HEK293 (cell line): ENCODE data around the gene MMP28.

ENCODE experiments used
- CTCF ChIA-PET: fragments of 350-600 bp; formaldehyde crosslinking; extraction: SDS; loops from one replicate; lab custom pipeline; 2021; ENCODE audit warnings: antibody characterized with exemption; lab: Yijun Ruan, JAX
- POLR2A ChIA-PET: fragments of 300-600 bp; formaldehyde crosslinking; extraction: SDS; loops from one replicate; lab custom pipeline; 2020; ENCODE audit warnings: antibody characterized with exemption, inconsistent platforms; lab: Yijun Ruan, JAX
- H3K27ac ChIP-seq: fragments of 200-500 bp; sonication (Bioruptor generic); 2 replicates; pipeline ENCODE4 v1.5.1; 2014; ENCODE audit warnings: low read depth, low read length, control low read depth, inconsistent platforms; ENCODE audit errors: extremely low read depth
- H3K36me3 ChIP-seq, 2 experiments: fragments of 200-500 bp in 1 of 2; sonication (Bioruptor generic) in 1 of 2; 1 replicate in 1 of 2; 2 replicates in 1 of 2; pipeline ENCODE4 v1.5.1; 2014 to 2017; ENCODE audit warnings: inconsistent platforms in 2 of 2, low read length in 2 of 2; ENCODE audit not compliant: control insufficient read depth in 2 of 2, insufficient read depth in 1 of 2
- H3K4me1 ChIP-seq: fragments of 200-500 bp; sonication (Bioruptor generic); 2 replicates; pipeline ENCODE4 v1.5.1; 2014; ENCODE audit warnings: mild to moderate bottlenecking, low read length, inconsistent platforms; ENCODE audit not compliant: control insufficient read depth, insufficient read depth
- H3K4me3 ChIP-seq: 2 replicates; pipeline ENCODE4 v1.5.1; 2011; ENCODE audit warnings: low read depth, mild to moderate bottlenecking, control low read depth, low read length, moderate library complexity
- H3K9me3 ChIP-seq: fragments of 200-500 bp; sonication (Bioruptor generic); 2 replicates; pipeline ENCODE4 v1.5.1; 2014; ENCODE audit warnings: low read depth, low read length, inconsistent platforms; ENCODE audit not compliant: control insufficient read depth, insufficient read depth
- ATF2 ChIP-seq: fragments of 450-650 bp; formaldehyde crosslinking; IDR thresholded peaks from 2 replicates; pipeline ENCODE4 v1.5.1; 2016; ENCODE audit warnings: missing biosample characterization, missing genetic modification characterization, low read depth
- BCL11B ChIP-seq: fragments of 450-650 bp; formaldehyde crosslinking; IDR thresholded peaks from 2 replicates; pipeline ENCODE4 v1.5.1; 2016; ENCODE audit warnings: low read depth, missing biosample characterization, missing genetic modification characterization
- HOXA7 ChIP-seq: sonication (generic); formaldehyde crosslinking; IDR thresholded peaks from 2 replicates; pipeline ENCODE4 v1.8.1; 2022; ENCODE audit warnings: missing genetic modification reagents, borderline replicate concordance
- HOXD13 ChIP-seq: sonication (generic); formaldehyde crosslinking; IDR thresholded peaks from 2 replicates; pipeline ENCODE4 v1.8.0; 2022; ENCODE audit warnings: missing genetic modification reagents, borderline replicate concordance
- KLF1 ChIP-seq: fragments of 450-650 bp; formaldehyde crosslinking; IDR thresholded peaks from 2 replicates; pipeline ENCODE4 v1.5.1; 2016; ENCODE audit warnings: missing biosample characterization, missing genetic modification characterization
- KLF16 ChIP-seq: fragments of 450-650 bp; formaldehyde crosslinking; IDR thresholded peaks from 2 replicates; pipeline ENCODE4 v1.5.1; 2017; ENCODE audit warnings: missing biosample characterization, missing genetic modification characterization
- OVOL3 ChIP-seq: fragments of 450-650 bp; formaldehyde crosslinking; IDR thresholded peaks from 2 replicates; pipeline ENCODE4 v1.5.1; 2016; ENCODE audit warnings: missing biosample characterization, missing genetic modification characterization
- SCRT2 ChIP-seq: fragments of 450-650 bp; formaldehyde crosslinking; IDR thresholded peaks from 2 replicates; pipeline ENCODE4 v1.5.1; 2016; ENCODE audit warnings: missing biosample characterization, missing genetic modification characterization
- SETDB1 ChIP-seq: IDR thresholded peaks from one replicate; pipeline ENCODE4 v1.6.1; 2017; ENCODE audit warnings: mild to moderate bottlenecking, low read length, moderate library complexity, mixed read lengths; ENCODE audit not compliant: insufficient read length
- ZBTB26 ChIP-seq: fragments of 450-650 bp; formaldehyde crosslinking; optimal IDR thresholded peaks from 2 replicates; pipeline ENCODE3; 2016; ENCODE audit warnings: missing biosample characterization, mild to moderate bottlenecking, missing genetic modification characterization
- ZFHX2 ChIP-seq: fragments of 450-650 bp; formaldehyde crosslinking; conservative IDR thresholded peaks from 2 replicates; pipeline ENCODE4 v1.5.1; 2016; ENCODE audit warnings: missing biosample characterization, missing genetic modification characterization
- ZFP3 ChIP-seq: fragments of 450-650 bp; formaldehyde crosslinking; IDR thresholded peaks from 2 replicates; pipeline ENCODE4 v1.5.1; 2016; ENCODE audit warnings: low read depth, missing biosample characterization, missing genetic modification characterization
- ZFP69B ChIP-seq: fragments of 450-650 bp; formaldehyde crosslinking; IDR thresholded peaks from 2 replicates; pipeline ENCODE4 v1.5.1; 2016; ENCODE audit warnings: missing biosample characterization, missing genetic modification characterization
- ZNF335 ChIP-seq: fragments of 450-650 bp; formaldehyde crosslinking; conservative IDR thresholded peaks from 2 replicates; pipeline ENCODE4 v1.5.1; 2016; ENCODE audit warnings: missing biosample characterization, missing genetic modification characterization
- ZNF514 ChIP-seq: fragments of 450-650 bp; formaldehyde crosslinking; IDR thresholded peaks from 2 replicates; pipeline ENCODE4 v1.5.1; 2016; ENCODE audit warnings: missing biosample characterization, missing genetic modification characterization
- ZNF558 ChIP-seq: fragments of 450-650 bp; formaldehyde crosslinking; IDR thresholded peaks from 2 replicates; pipeline ENCODE4 v1.5.1; 2016; ENCODE audit warnings: missing biosample characterization, missing genetic modification characterization
- ZNF561 ChIP-seq: fragments of 450-650 bp; IDR thresholded peaks from 2 replicates; pipeline ENCODE4 v1.5.1; 2018; ENCODE audit warnings: missing biosample characterization, missing genetic modification characterization, borderline replicate concordance
- ZNF596 ChIP-seq: fragments of 450-650 bp; IDR thresholded peaks from 2 replicates; pipeline ENCODE4 v1.5.0; 2018; ENCODE audit warnings: missing biosample characterization, mild to moderate bottlenecking, missing genetic modification characterization, moderate library complexity
- ZNF654 ChIP-seq: fragments of 450-650 bp; formaldehyde crosslinking; IDR thresholded peaks from 2 replicates; pipeline ENCODE4 v1.5.1; 2016; ENCODE audit warnings: low read depth, missing biosample characterization, missing genetic modification characterization
- ZNF664 ChIP-seq: fragments of 450-650 bp; formaldehyde crosslinking; IDR thresholded peaks from 2 replicates; pipeline ENCODE4 v1.5.1; 2016; ENCODE audit warnings: missing biosample characterization, missing genetic modification characterization
- ZNF768 ChIP-seq: fragments of 450-650 bp; formaldehyde crosslinking; IDR thresholded peaks from 2 replicates; pipeline ENCODE4 v1.5.1; 2018; ENCODE audit warnings: missing biosample characterization, mild to moderate bottlenecking, missing genetic modification characterization
- ZNF776 ChIP-seq: fragments of 450-650 bp; formaldehyde crosslinking; IDR thresholded peaks from 2 replicates; pipeline ENCODE4 v1.5.0; 2017; ENCODE audit warnings: missing biosample characterization, missing genetic modification characterization, borderline replicate concordance
- ZSCAN16 ChIP-seq: fragments of 450-650 bp; formaldehyde crosslinking; IDR thresholded peaks from 2 replicates; pipeline ENCODE4 v1.5.1; 2016; ENCODE audit warnings: missing biosample characterization, missing genetic modification characterization
- ZSCAN23 ChIP-seq: fragments of 450-650 bp; formaldehyde crosslinking; IDR thresholded peaks from 2 replicates; pipeline ENCODE4 v1.5.1; 2016; ENCODE audit warnings: missing biosample characterization, missing genetic modification characterization
- TF ChIP-seq, protein P1 (sequence below): fragments of 450-650 bp; formaldehyde crosslinking; IDR thresholded peaks from 2 replicates; pipeline ENCODE4 v1.5.1; 2016; ENCODE audit warnings: missing biosample characterization, missing genetic modification characterization
- TF ChIP-seq, protein P2 (sequence below): fragments of 450-650 bp; formaldehyde crosslinking; IDR thresholded peaks from 2 replicates; pipeline ENCODE4 v1.5.1; 2016; ENCODE audit warnings: missing biosample characterization, missing genetic modification characterization
- TF ChIP-seq, protein P3 (sequence below): fragments of 450-650 bp; formaldehyde crosslinking; IDR thresholded peaks from 2 replicates; pipeline ENCODE4 v1.5.1; 2017; ENCODE audit warnings: missing biosample characterization, mild to moderate bottlenecking, missing genetic modification characterization, moderate library complexity

MMP28 gene

GRCh38 chr17:35808962-35809854, 13.8 kb upstream of the MMP28 start, which contains the start of gene TAF15 (continued):
- TF ChIP-seq BCL11B (tag by site-specific recombination) (no peak), ZBTB26 (tag by site-specific recombination) (peak; percentile 71), ZSCAN16 (tag by site-specific recombination) (no peak), ZNF514 (tag by site-specific recombination) (no peak)
- TF ChIP-seq, all 188 proteins: peak for 72

- H3K27ac ChIP-seq: peak overlapping the region; percentile 96
- POLR2A ChIA-PET: interaction anchor here (0.6 to 3.2 kb wide), 39 partner anchors 8 to 745 kb away, joined by 3 to 85 read pairs (median 5); partner anchors contain the start of genes MMP28, PEX12, RASL10B and RDM1
- CTCF ChIA-PET: interaction anchor here (0.5 to 5.8 kb wide), 30 partner anchors 9 to 322 kb away, joined by 3 to 118 read pairs (median 4); partner anchors contain the start of genes C17orf50 and PEX12
- H3K36me3 ChIP-seq: peaks cover 14 to 25% of the 10 kb centered on the region in 2 experiments
- H3K4me1 ChIP-seq: peaks cover 15% of the 10 kb centered on the region
- H3K9me3 ChIP-seq: no peaks in the 10 kb centered on the region
- H3K4me3 ChIP-seq: peak overlapping the region; percentile 66
- no peak for TF ChIP-seq ZNF654 (tag by site-specific recombination)
- no peak for TF ChIP-seq ZSCAN23 (tag by site-specific recombination)
- TF ChIP-seq KLF1 (tag by site-specific recombination): no peak
- peak; percentile 25; the same call in 1 of the 2 replicates for TF ChIP-seq OVOL3 (tag by site-specific recombination)
- peak; percentile 100 for TF ChIP-seq ZNF664 (tag by site-specific recombination)
- TF ChIP-seq, protein P1, sequence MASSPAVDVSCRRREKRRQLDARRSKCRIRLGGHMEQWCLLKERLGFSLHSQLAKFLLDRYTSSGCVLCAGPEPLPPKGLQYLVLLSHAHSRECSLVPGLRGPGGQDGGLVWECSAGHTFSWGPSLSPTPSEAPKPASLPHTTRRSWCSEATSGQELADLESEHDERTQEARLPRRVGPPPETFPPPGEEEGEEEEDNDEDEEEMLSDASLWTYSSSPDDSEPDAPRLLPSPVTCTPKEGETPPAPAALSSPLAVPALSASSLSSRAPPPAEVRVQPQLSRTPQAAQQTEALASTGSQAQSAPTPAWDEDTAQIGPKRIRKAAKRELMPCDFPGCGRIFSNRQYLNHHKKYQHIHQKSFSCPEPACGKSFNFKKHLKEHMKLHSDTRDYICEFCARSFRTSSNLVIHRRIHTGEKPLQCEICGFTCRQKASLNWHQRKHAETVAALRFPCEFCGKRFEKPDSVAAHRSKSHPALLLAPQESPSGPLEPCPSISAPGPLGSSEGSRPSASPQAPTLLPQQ (tag by site-specific recombination): peak; percentile 29
- peak; percentile 48; the same call in 1 of the 2 replicates for TF ChIP-seq ZNF768 (tag by site-specific recombination)
- no peak for TF ChIP-seq ZNF335 (tag by site-specific recombination)
- no peak for TF ChIP-seq KLF16 (tag by site-specific recombination)
- TF ChIP-seq ZFP3 (tag by site-specific recombination): peak; percentile 76
- TF ChIP-seq ATF2: peak; percentile 63
- 0 out of 2 replicates have a peak, but pooled peaks have one; percentile 63 for TF ChIP-seq ZFP69B (tag by site-specific recombination)
- no peak for TF ChIP-seq ZNF776 (tag by site-specific recombination)
- no peak for TF ChIP-seq ZNF558 (tag by site-specific recombination)
- TF ChIP-seq HOXA7 (CRISPR knock-in tag): no peak
- TF ChIP-seq HOXD13 (CRISPR knock-in tag): no peak
- TF ChIP-seq SCRT2 (tag by site-specific recombination): peak; percentile 73
- TF ChIP-seq ZFHX2 (tag by site-specific recombination): no peak
- 0 out of 2 replicates have a peak, but pooled peaks have one; percentile 23 for TF ChIP-seq ZNF561 (tag by site-specific recombination)
- peak; percentile 15 for TF ChIP-seq SETDB1
- TF ChIP-seq, protein P2, sequence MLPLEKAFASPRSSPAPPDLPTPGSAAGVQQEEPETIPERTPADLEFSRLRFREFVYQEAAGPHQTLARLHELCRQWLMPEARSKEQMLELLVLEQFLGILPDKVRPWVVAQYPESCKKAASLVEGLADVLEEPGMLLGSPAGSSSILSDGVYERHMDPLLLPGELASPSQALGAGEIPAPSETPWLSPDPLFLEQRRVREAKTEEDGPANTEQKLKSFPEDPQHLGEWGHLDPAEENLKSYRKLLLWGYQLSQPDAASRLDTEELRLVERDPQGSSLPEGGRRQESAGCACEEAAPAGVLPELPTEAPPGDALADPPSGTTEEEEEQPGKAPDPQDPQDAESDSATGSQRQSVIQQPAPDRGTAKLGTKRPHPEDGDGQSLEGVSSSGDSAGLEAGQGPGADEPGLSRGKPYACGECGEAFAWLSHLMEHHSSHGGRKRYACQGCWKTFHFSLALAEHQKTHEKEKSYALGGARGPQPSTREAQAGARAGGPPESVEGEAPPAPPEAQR (tag by site-specific recombination): no peak
- TF ChIP-seq ZNF596 (tag by site-specific recombination): no peak
- TF ChIP-seq, protein P3, sequence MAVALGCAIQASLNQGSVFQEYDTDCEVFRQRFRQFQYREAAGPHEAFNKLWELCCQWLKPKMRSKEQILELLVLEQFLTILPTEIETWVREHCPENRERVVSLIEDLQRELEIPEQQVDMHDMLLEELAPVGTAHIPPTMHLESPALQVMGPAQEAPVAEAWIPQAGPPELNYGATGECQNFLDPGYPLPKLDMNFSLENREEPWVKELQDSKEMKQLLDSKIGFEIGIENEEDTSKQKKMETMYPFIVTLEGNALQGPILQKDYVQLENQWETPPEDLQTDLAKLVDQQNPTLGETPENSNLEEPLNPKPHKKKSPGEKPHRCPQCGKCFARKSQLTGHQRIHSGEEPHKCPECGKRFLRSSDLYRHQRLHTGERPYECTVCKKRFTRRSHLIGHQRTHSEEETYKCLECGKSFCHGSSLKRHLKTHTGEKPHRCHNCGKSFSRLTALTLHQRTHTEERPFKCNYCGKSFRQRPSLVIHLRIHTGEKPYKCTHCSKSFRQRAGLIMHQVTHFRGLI: 0 out of 2 replicates have a peak, but pooled peaks have one; percentile 66
These were observed 13.0 kb upstream of the MMP28 start for GRCh38 chr17:35808240-35808961.
